PFSK-1 (cell line): Measurements from ENCODE around the gene TCF4.

Experiments
- FOXP2 ChIP-seq: optimal IDR thresholded peaks from 2 replicates; pipeline ENCODE3; 2011; ENCODE audit warnings: borderline replicate concordance, control low read depth, inconsistent platforms; ENCODE audit not compliant: insufficient read depth; ENCODE audit errors: extremely low read length, extremely low read depth
- POLR2AphosphoS5 ChIP-seq: IDR thresholded peaks from 2 replicates; pipeline ENCODE4 v1.6.1; 2012; ENCODE audit warnings: low read depth, mild to moderate bottlenecking, control low read depth, low read length, moderate library complexity
- TAF1 ChIP-seq: IDR thresholded peaks from 2 replicates; pipeline ENCODE4 v1.6.1; 2012; ENCODE audit warnings: low read length, control low read depth, borderline replicate concordance; ENCODE audit not compliant: insufficient read depth

GRCh38 chr18:55232506-55232905 lies 355.5 kb downstream of the TCF4 start:
- TF ChIP-seq POLR2AphosphoS5 (no peak), TAF1 (no peak), FOXP2 (no peak)
